Natural killer cell treated with Interleukin-12 subunit alpha and Interleukin-12 subunit beta and Interleukin-15 and Interleukin-18, amount 100 ng/mL, for 72 hours (primary cell): Measurements from ENCODE around the gene STX1A. TPM values are rescaled to one million over a fixed set of nuclear protein-coding genes. Genes with fewer than 3 reads are reported as not detected.

Experiments
- ATAC-seq, 2 donors: fragments of 150-1000 bp; cut with Tn5 transposase in 1 of 2; sonication (Bioruptor Pico), chemical (Tn5 transposase) in 1 of 2; 2 replicates each; pipeline ENCODE4 v1.10.0; 2021
- DNase-seq: peaks from one replicate; pipeline ENCODE4 v3.0.0; 2022; ENCODE audit warnings: low spot score
- H3K27ac Mint-ChIP-seq, 2 donors: 1 replicate in 1 of 2; 2 replicates in 1 of 2; pipeline ENCODE4 v1.8.0; 2022; ENCODE audit warnings: mixed read lengths in 2 of 2, mild to moderate bottlenecking in 1 of 2, moderate library complexity in 1 of 2
- H3K27me3 Mint-ChIP-seq, 2 donors: 1 replicate in 1 of 2; 2 replicates in 1 of 2; pipeline ENCODE4 v1.8.0; 2022; ENCODE audit warnings: mixed read lengths in 2 of 2
- H3K36me3 Mint-ChIP-seq: one replicate; pipeline ENCODE4 v1.8.0; 2022; ENCODE audit warnings: mixed read lengths
- H3K4me1 Mint-ChIP-seq, 2 donors: 1 replicate in 1 of 2; 2 replicates in 1 of 2; pipeline ENCODE4 v1.8.0; 2022; ENCODE audit warnings: low read depth in 2 of 2, mixed read lengths in 2 of 2, mild to moderate bottlenecking in 1 of 2
- H3K4me3 Mint-ChIP-seq: one replicate; pipeline ENCODE4 v1.8.0; 2022; ENCODE audit warnings: mixed read lengths
- H3K9me3 Mint-ChIP-seq: 2 replicates; pipeline ENCODE4 v1.8.0; 2022; ENCODE audit warnings: mixed read lengths
- total RNA-seq, 2 donors: library from RNA; stranded (reverse); gene quantifications; one replicate each; pipeline ENCODE4 v1.2.3, GENCODE V29; 2022

The STX1A gene
- total RNA-seq, 2 donors from 2014 or later, result 17.8 to 23.2 TPM

- no peak for DNase-seq
- H3K27me3 Mint-ChIP-seq, result no peaks in the 10 kb centered on the region
- no peaks in the 10 kb centered on the region for H3K9me3 Mint-ChIP-seq
- ATAC-seq, result no peak
- H3K27ac Mint-ChIP-seq, result no peak overlapping the region
- peaks cover 0 to 18% of the 10 kb centered on the region in 2 donors for H3K4me1 Mint-ChIP-seq
- peaks cover 16% of the 10 kb centered on the region for H3K36me3 Mint-ChIP-seq
- H3K4me3 Mint-ChIP-seq, result no peak overlapping the region
These were observed 19.9 kb downstream of the STX1A start for GRCh38 chr7:73699370-73700068.

DNA sequence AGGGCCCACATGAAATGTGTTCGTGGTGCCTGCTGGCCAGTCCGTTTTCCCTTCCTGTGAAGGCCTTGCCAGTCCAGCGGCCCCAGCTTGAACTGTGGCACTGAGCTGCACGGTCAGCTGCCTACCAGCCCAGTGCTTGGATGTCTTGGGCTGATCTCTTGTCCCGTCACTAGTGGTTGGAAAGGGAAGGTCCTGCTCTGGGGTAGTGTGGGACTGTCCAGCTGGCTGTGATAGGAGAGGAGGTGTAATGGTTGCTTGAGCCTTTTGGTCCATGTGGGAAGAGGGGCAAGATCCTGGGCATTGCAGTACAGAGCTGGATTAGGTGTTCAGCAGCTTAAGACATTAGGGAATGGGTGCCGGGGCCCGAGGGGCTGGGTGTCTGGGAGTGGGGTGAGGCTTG lies 21.1 kb downstream of the STX1A start:
- no peak for ATAC-seq
- H3K9me3 Mint-ChIP-seq, result no peaks in the 10 kb centered on the region
- no peak overlapping the region for H3K27ac Mint-ChIP-seq
- H3K4me3 Mint-ChIP-seq, result no peak overlapping the region
- DNase-seq, result no peak
- H3K36me3 Mint-ChIP-seq, result peaks cover 21% of the 10 kb centered on the region
- peaks cover 0 to 21% of the 10 kb centered on the region in 2 donors for H3K4me1 Mint-ChIP-seq
- H3K27me3 Mint-ChIP-seq, result no peaks in the 10 kb centered on the region

- Mint-ChIP-seq H3K4me3 (no peak overlapping the region), H3K27ac (no peak overlapping the region), H3K36me3 (peaks cover 28% of the 10 kb centered on the region), H3K9me3 (no peaks in the 10 kb centered on the region), H3K27me3 (no peaks in the 10 kb centered on the region), H3K4me1 (peaks cover 0 to 7% of the 10 kb centered on the region in 2 donors)
- no peak for ATAC-seq
- no peak for DNase-seq
These were observed 23.1 kb downstream of the STX1A start for GRCh38 chr7:73696372-73696771.

GRCh38 chr7:73690646-73691045 lies 28.8 kb downstream of the STX1A start:
- Mint-ChIP-seq H3K36me3 (peaks cover 39% of the 10 kb centered on the region), H3K27me3 (no peaks in the 10 kb centered on the region), H3K4me3 (no peak overlapping the region), H3K4me1 (peaks cover 22 to 26% of the 10 kb centered on the region in 2 donors), H3K27ac (no peak overlapping the region), H3K9me3 (no peaks in the 10 kb centered on the region)
- ATAC-seq (no peak), DNase-seq (no peak)

GRCh38 chr7:73688288-73688687 lies 31.2 kb downstream of the STX1A start:
- Mint-ChIP-seq H3K4me3 (no peak overlapping the region), H3K4me1 (peaks cover 27 to 30% of the 10 kb centered on the region in 2 donors), H3K27me3 (no peaks in the 10 kb centered on the region), H3K9me3 (no peaks in the 10 kb centered on the region), H3K36me3 (peaks cover 28% of the 10 kb centered on the region), H3K27ac (no peak overlapping the region)
- no peak for DNase-seq
- ATAC-seq, result no peak

GRCh38 chr7:73685311-73685710 lies 34.2 kb downstream of the STX1A start:
- ATAC-seq (no peak), DNase-seq (peak; percentile 38)
- Mint-ChIP-seq H3K9me3 (no peaks in the 10 kb centered on the region), H3K4me3 (peak overlapping the region; percentile 38), H3K36me3 (peaks cover 21% of the 10 kb centered on the region), H3K27ac (no peak overlapping the region), H3K4me1 (peaks cover 38 to 46% of the 10 kb centered on the region in 2 donors), H3K27me3 (no peaks in the 10 kb centered on the region)

DNA sequence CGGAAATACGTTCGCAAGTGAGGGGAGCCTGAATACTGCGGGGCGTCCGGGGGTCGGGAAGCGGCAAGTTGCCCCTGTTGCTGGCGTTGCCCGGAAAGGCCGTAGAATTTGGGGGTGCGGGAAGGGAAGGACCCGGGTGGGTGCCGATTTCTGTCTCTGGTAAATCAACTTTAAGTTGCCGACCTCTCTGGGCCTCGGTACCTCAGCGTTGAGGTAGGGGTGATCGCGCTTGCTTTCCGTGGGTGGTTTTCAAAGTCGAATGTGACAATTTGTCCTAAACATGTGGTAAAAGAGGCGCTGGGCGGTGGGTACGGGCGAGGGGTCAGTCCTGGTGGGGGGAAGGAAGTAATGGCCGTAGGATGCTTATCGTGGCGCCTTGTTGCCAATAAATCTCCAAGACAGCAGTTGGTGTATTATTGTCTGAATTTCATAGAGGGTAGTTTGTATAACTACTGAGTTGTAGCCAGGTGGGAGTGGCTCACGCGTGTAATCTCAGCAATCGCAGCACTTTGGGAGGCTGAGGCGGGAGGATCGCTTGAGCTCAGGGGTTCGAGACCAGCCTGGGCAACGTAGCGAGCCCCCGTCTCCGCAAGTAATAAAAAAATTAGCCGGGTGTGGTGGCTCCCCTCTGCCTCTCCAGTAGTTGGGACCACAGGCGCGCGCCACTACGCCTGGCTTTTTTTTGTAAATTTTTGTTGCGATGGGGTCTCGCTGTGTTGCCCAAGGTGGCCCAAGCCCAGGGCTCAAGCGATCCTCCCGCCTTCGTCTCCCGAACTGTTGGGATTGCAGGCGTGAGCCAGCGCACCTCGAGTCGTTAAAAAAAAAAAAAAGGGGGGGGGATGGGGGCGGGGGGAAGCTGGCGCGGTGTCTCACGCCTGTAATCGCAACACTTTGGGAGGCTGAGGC lies 35.4 kb downstream of the STX1A start:
- DNase-seq (peak; percentile 38), ATAC-seq (peak in 1 of 2 donors; percentile 21)
- peak overlapping the region; percentile 87 to 94 for H3K27ac Mint-ChIP-seq
- H3K4me3 Mint-ChIP-seq, result peak overlapping the region; percentile 94
- peaks cover 30 to 40% of the 10 kb centered on the region in 2 donors for H3K4me1 Mint-ChIP-seq
- peaks cover 15% of the 10 kb centered on the region for H3K36me3 Mint-ChIP-seq
- no peaks in the 10 kb centered on the region for H3K27me3 Mint-ChIP-seq
- H3K9me3 Mint-ChIP-seq, result no peaks in the 10 kb centered on the region

DNA sequence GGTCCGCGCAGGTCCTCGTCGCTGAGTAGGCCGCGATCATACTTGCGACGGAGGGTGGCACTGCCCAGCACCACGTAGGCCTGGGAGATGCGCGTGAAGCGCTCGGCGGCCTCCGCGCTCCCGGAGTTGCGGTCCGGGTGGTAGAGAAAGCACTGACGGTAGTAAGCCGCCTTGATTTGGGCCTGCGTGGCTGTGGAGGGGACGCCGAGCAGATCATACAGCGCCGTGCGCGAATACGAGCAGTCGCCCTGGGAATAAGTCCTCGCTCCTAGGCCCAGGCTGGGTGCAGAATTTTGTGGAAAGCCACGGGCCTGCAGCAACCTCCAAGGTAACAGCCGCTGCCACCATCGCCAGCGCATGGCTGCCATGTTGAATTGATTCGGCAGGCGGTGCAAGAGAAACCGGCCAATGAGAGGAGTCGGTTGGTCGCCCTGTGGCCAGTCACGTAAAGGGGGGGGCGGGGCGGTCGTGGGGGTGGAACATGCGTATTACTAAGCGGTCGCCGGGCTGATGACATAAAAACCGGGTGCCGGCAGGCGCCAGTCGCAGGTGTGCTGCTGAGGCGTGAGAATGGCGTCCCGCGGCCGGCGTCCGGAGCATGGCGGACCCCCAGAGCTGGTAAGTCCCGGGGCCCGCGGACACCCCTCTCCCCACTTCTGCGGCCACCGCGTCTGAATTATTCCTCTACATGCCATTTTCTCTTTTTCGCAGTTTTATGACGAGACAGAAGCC lies 36.2 kb downstream of the STX1A start, which contains the start of the genes BUD23 and DNAJC30:
Gene BUD23, plus strand, starts transcription at position 542 of the 732 bp plus-strand sequence. Its CDS starts 29 bp downstream, at position 571.
Gene DNAJC30, minus strand, starts transcription at position 398 of the 732 bp plus-strand sequence. Its CDS starts 30 bp downstream, at position 368.
- peaks cover 24 to 33% of the 10 kb centered on the region in 2 donors for H3K4me1 Mint-ChIP-seq
- no peaks in the 10 kb centered on the region for H3K9me3 Mint-ChIP-seq
- DNase-seq (peak; percentile 93), ATAC-seq (peak; percentile 97 to 99)
- no peaks in the 10 kb centered on the region for H3K27me3 Mint-ChIP-seq
- H3K4me3 Mint-ChIP-seq, result peak within 1 kb of the TSS; percentile 94
- H3K36me3 Mint-ChIP-seq, result peaks cover 7% of the 10 kb centered on the region
- H3K27ac Mint-ChIP-seq, result peak within 1 kb of the TSS; percentile 87 to 94

- H3K27ac Mint-ChIP-seq, result peak overlapping the region; percentile 87 to 94
- peak overlapping the region; percentile 94 for H3K4me3 Mint-ChIP-seq
- DNase-seq (no peak), ATAC-seq (peak in 1 of 2 donors; percentile 0)
- H3K4me1 Mint-ChIP-seq, result peaks cover 24 to 33% of the 10 kb centered on the region in 2 donors
- no peaks in the 10 kb centered on the region for H3K27me3 Mint-ChIP-seq
- H3K9me3 Mint-ChIP-seq, result no peaks in the 10 kb centered on the region
- peaks cover 7% of the 10 kb centered on the region for H3K36me3 Mint-ChIP-seq
These were observed 36.8 kb downstream of the STX1A start for GRCh38 chr7:73682745-73683055.

- H3K27me3 Mint-ChIP-seq, result no peaks in the 10 kb centered on the region
- ATAC-seq (no peak), DNase-seq (no peak)
- H3K4me3 Mint-ChIP-seq, result peak overlapping the region; percentile 94
- no peaks in the 10 kb centered on the region for H3K9me3 Mint-ChIP-seq
- peaks cover 20 to 25% of the 10 kb centered on the region in 2 donors for H3K4me1 Mint-ChIP-seq
- H3K27ac Mint-ChIP-seq, result no peak overlapping the region
- H3K36me3 Mint-ChIP-seq, result peaks cover under 1% of the 10 kb centered on the region
These were observed 38.4 kb downstream of the STX1A start for GRCh38 chr7:73681031-73681430.

DNA sequence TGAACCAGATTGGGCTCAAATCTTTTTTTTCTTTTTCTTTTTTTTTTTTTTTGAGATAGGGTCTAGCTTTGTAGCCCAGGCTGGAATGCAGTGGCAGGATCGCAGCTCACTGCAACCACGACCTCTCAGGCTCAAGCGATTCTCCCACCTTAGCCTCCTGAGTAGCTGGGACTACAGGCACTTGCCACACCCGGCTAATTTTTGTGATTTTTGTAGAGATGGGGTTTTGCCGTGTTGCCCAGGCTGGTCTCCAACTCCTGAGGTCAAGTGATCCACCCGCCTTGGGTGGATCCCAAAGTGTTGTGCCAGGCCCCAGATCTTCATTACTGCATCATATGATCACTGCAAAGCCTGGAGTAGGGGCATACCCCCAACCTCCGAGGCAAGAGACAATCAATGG lies 39.0 kb downstream of the STX1A start:
- ATAC-seq, result no peak
- no peaks in the 10 kb centered on the region for H3K27me3 Mint-ChIP-seq
- H3K9me3 Mint-ChIP-seq, result no peaks in the 10 kb centered on the region
- peaks cover 19 to 24% of the 10 kb centered on the region in 2 donors for H3K4me1 Mint-ChIP-seq
- no peak overlapping the region for H3K27ac Mint-ChIP-seq
- no peaks in the 10 kb centered on the region for H3K36me3 Mint-ChIP-seq
- no peak overlapping the region for H3K4me3 Mint-ChIP-seq
- DNase-seq, result no peak

GRCh38 chr7:73679709-73680108 lies 39.8 kb downstream of the STX1A start:
- Mint-ChIP-seq H3K27ac (no peak overlapping the region), H3K27me3 (no peaks in the 10 kb centered on the region), H3K36me3 (no peaks in the 10 kb centered on the region), H3K4me1 (peaks cover 19 to 24% of the 10 kb centered on the region in 2 donors), H3K4me3 (no peak overlapping the region), H3K9me3 (no peaks in the 10 kb centered on the region)
- ATAC-seq (no peak), DNase-seq (no peak)

- Mint-ChIP-seq H3K36me3 (no peaks in the 10 kb centered on the region), H3K27me3 (no peaks in the 10 kb centered on the region), H3K27ac (no peak overlapping the region), H3K4me3 (no peak overlapping the region), H3K9me3 (no peaks in the 10 kb centered on the region), H3K4me1 (peaks cover 17 to 22% of the 10 kb centered on the region in 2 donors)
- DNase-seq, result no peak
- no peak for ATAC-seq
These were observed 40.6 kb downstream of the STX1A start for GRCh38 chr7:73678862-73679261.
